Stimulated activated memory B cell treated with anti-CD40 and anti-IgM and Interleukin-4, amounts not matched to agents 10 μg/mL and 1 μg/mL and 100 μg/mL, for 72 hours (primary cell): ENCODE results near the gene TMEM238L.
"Not testable (repeated sequence)": the region's sequence is repeated elsewhere in the genome, so short reads cannot be mapped to it uniquely, and the experiment has no call there.

Experiments used
- ATAC-seq: fragments of 150-1000 bp; cut with Tn5 transposase; 2 replicates; pipeline ENCODE4 v1.10.0; 2021
- H3K27ac Mint-ChIP-seq: one replicate; pipeline ENCODE4 v1.8.0; 2022; ENCODE audit warnings: mild to moderate bottlenecking, mixed read lengths
- H3K27me3 Mint-ChIP-seq: one replicate; pipeline ENCODE4 v1.8.0; 2022; ENCODE audit warnings: mixed read lengths
- H3K36me3 Mint-ChIP-seq: one replicate; pipeline ENCODE4 v1.8.0; 2022; ENCODE audit warnings: mixed read lengths
- H3K4me1 Mint-ChIP-seq: one replicate; pipeline ENCODE4 v1.8.0; 2022; ENCODE audit warnings: mixed read lengths
- H3K4me3 Mint-ChIP-seq: one replicate; pipeline ENCODE4 v1.8.0; 2022; ENCODE audit warnings: mild to moderate bottlenecking, moderate library complexity, mixed read lengths
- H3K9me3 Mint-ChIP-seq: one replicate; pipeline ENCODE4 v1.8.0; 2022; ENCODE audit warnings: mixed read lengths

The TMEM238L gene

GRCh38 chr17:10803830-10804475, at the start of gene TMEM238L:
Gene TMEM238L, minus strand, starts transcription at chr17:10804099. Its CDS starts 136 bp downstream, at chr17:10803963.
- no peak within 1 kb of the TSS for H3K27ac Mint-ChIP-seq
- H3K4me3 Mint-ChIP-seq = no peak within 1 kb of the TSS
- ATAC-seq = no peak
- H3K36me3 Mint-ChIP-seq = no peaks in the 10 kb centered on the region
- H3K4me1 Mint-ChIP-seq = no peaks in the 10 kb centered on the region
- H3K27me3 Mint-ChIP-seq = peaks cover 19% of the 10 kb centered on the region
- no peaks in the 10 kb centered on the region for H3K9me3 Mint-ChIP-seq

- not testable (repeated sequence) for ATAC-seq, H3K27ac Mint-ChIP-seq, H3K4me3 Mint-ChIP-seq, H3K9me3 Mint-ChIP-seq, H3K36me3 Mint-ChIP-seq, H3K4me1 Mint-ChIP-seq
- H3K27me3 Mint-ChIP-seq = peaks cover 24% of the 10 kb centered on the region
Measured at GRCh38 chr17:10846636-10847035, 42.7 kb upstream of the TMEM238L start.

- H3K27ac Mint-ChIP-seq = no peak overlapping the region
- H3K9me3 Mint-ChIP-seq = peaks cover 7% of the 10 kb centered on the region
- no peaks in the 10 kb centered on the region for H3K36me3 Mint-ChIP-seq
- ATAC-seq = no peak
- peaks cover 8% of the 10 kb centered on the region for H3K4me1 Mint-ChIP-seq
- peaks cover 24% of the 10 kb centered on the region for H3K27me3 Mint-ChIP-seq
- H3K4me3 Mint-ChIP-seq = peak overlapping the region; percentile 69
Measured at GRCh38 chr17:10845388-10845751, 41.5 kb upstream of the TMEM238L start.

GRCh38 chr17:10844621-10845387, 40.9 kb upstream of the TMEM238L start:
- peaks cover 8% of the 10 kb centered on the region for H3K4me1 Mint-ChIP-seq
- H3K27me3 Mint-ChIP-seq = peaks cover 23% of the 10 kb centered on the region
- no peaks in the 10 kb centered on the region for H3K36me3 Mint-ChIP-seq
- peaks cover 7% of the 10 kb centered on the region for H3K9me3 Mint-ChIP-seq
- no peak overlapping the region for H3K27ac Mint-ChIP-seq
- ATAC-seq = peak; percentile 80
- peak overlapping the region; percentile 69 for H3K4me3 Mint-ChIP-seq

- Mint-ChIP-seq H3K27me3 (peaks cover 17% of the 10 kb centered on the region), H3K9me3 (peaks cover 7% of the 10 kb centered on the region), H3K4me1 (peaks cover 8% of the 10 kb centered on the region), H3K36me3 (no peaks in the 10 kb centered on the region), H3K4me3 (no peak overlapping the region), H3K27ac (no peak overlapping the region)
- no peak for ATAC-seq
Measured at GRCh38 chr17:10843811-10844210, 39.9 kb upstream of the TMEM238L start.

GRCh38 chr17:10842658-10843057, 38.8 kb upstream of the TMEM238L start:
- Mint-ChIP-seq H3K36me3 (no peaks in the 10 kb centered on the region), H3K4me3 (no peak overlapping the region), H3K27me3 (peaks cover 17% of the 10 kb centered on the region), H3K27ac (no peak overlapping the region), H3K4me1 (peaks cover 8% of the 10 kb centered on the region), H3K9me3 (peaks cover 7% of the 10 kb centered on the region)
- no peak for ATAC-seq

- Mint-ChIP-seq H3K4me3 (no peak overlapping the region), H3K9me3 (no peaks in the 10 kb centered on the region), H3K27ac (no peak overlapping the region), H3K4me1 (no peaks in the 10 kb centered on the region), H3K27me3 (peaks cover 2% of the 10 kb centered on the region), H3K36me3 (no peaks in the 10 kb centered on the region)
- ATAC-seq = no peak
Measured at GRCh38 chr17:10838682-10839081, 34.8 kb upstream of the TMEM238L start.

GRCh38 chr17:10837921-10838320, 34.0 kb upstream of the TMEM238L start, which contains the start of gene PIRT:
Gene PIRT, minus strand, starts transcription at chr17:10838087. Its CDS starts 12,442 bp downstream, at chr17:10825645.
- Mint-ChIP-seq H3K27me3 (no peaks in the 10 kb centered on the region), H3K9me3 (no peaks in the 10 kb centered on the region), H3K27ac (no peak within 1 kb of the TSS), H3K4me3 (no peak within 1 kb of the TSS), H3K4me1 (no peaks in the 10 kb centered on the region), H3K36me3 (no peaks in the 10 kb centered on the region)
- ATAC-seq = no peak

- Mint-ChIP-seq H3K9me3 (no peaks in the 10 kb centered on the region), H3K27ac (no peak overlapping the region), H3K4me3 (no peak overlapping the region), H3K4me1 (no peaks in the 10 kb centered on the region), H3K27me3 (no peaks in the 10 kb centered on the region), H3K36me3 (no peaks in the 10 kb centered on the region)
- no peak for ATAC-seq
Measured at GRCh38 chr17:10836966-10837590, 33.2 kb upstream of the TMEM238L start.

- no peaks in the 10 kb centered on the region for H3K9me3 Mint-ChIP-seq
- no peak overlapping the region for H3K27ac Mint-ChIP-seq
- no peaks in the 10 kb centered on the region for H3K27me3 Mint-ChIP-seq
- no peak overlapping the region for H3K4me3 Mint-ChIP-seq
- H3K36me3 Mint-ChIP-seq = no peaks in the 10 kb centered on the region
- no peaks in the 10 kb centered on the region for H3K4me1 Mint-ChIP-seq
- ATAC-seq = no peak
Measured at GRCh38 chr17:10836145-10836544, 32.2 kb upstream of the TMEM238L start.

GRCh38 chr17:10831696-10832095, 27.8 kb upstream of the TMEM238L start:
- H3K4me1 Mint-ChIP-seq = no peaks in the 10 kb centered on the region
- peaks cover 8% of the 10 kb centered on the region for H3K27me3 Mint-ChIP-seq
- no peak overlapping the region for H3K27ac Mint-ChIP-seq
- no peak overlapping the region for H3K4me3 Mint-ChIP-seq
- no peaks in the 10 kb centered on the region for H3K36me3 Mint-ChIP-seq
- no peaks in the 10 kb centered on the region for H3K9me3 Mint-ChIP-seq
- no peak for ATAC-seq

GRCh38 chr17:10827898-10828552, 24.1 kb upstream of the TMEM238L start:
- no peaks in the 10 kb centered on the region for H3K36me3 Mint-ChIP-seq
- H3K27ac Mint-ChIP-seq = no peak overlapping the region
- no peaks in the 10 kb centered on the region for H3K9me3 Mint-ChIP-seq
- H3K4me1 Mint-ChIP-seq = no peaks in the 10 kb centered on the region
- no peak overlapping the region for H3K4me3 Mint-ChIP-seq
- peaks cover 24% of the 10 kb centered on the region for H3K27me3 Mint-ChIP-seq
- no peak for ATAC-seq

- no peak for ATAC-seq
- no peaks in the 10 kb centered on the region for H3K36me3 Mint-ChIP-seq
- no peaks in the 10 kb centered on the region for H3K9me3 Mint-ChIP-seq
- H3K27ac Mint-ChIP-seq = no peak overlapping the region
- H3K4me1 Mint-ChIP-seq = no peaks in the 10 kb centered on the region
- peaks cover 35% of the 10 kb centered on the region for H3K27me3 Mint-ChIP-seq
- H3K4me3 Mint-ChIP-seq = no peak overlapping the region
Measured at GRCh38 chr17:10824874-10825273, 21.0 kb upstream of the TMEM238L start.

- peaks cover 33% of the 10 kb centered on the region for H3K27me3 Mint-ChIP-seq
- H3K27ac Mint-ChIP-seq = no peak overlapping the region
- H3K9me3 Mint-ChIP-seq = no peaks in the 10 kb centered on the region
- ATAC-seq = no peak
- no peaks in the 10 kb centered on the region for H3K36me3 Mint-ChIP-seq
- no peak overlapping the region for H3K4me3 Mint-ChIP-seq
- H3K4me1 Mint-ChIP-seq = no peaks in the 10 kb centered on the region
Measured at GRCh38 chr17:10821770-10822169, 17.9 kb upstream of the TMEM238L start.

- no peaks in the 10 kb centered on the region for H3K4me1 Mint-ChIP-seq
- H3K36me3 Mint-ChIP-seq = no peaks in the 10 kb centered on the region
- peaks cover 33% of the 10 kb centered on the region for H3K27me3 Mint-ChIP-seq
- no peak overlapping the region for H3K4me3 Mint-ChIP-seq
- no peak overlapping the region for H3K27ac Mint-ChIP-seq
- ATAC-seq = no peak
- H3K9me3 Mint-ChIP-seq = no peaks in the 10 kb centered on the region
Measured at GRCh38 chr17:10821054-10821453, 17.2 kb upstream of the TMEM238L start.
